D341Med (cell line): ENCODE measurements around the gene RTRAF.

Experiments used
- DNase-seq: peaks from one replicate; pipeline ENCODE4 v3.0.0; 2012; ENCODE audit warnings: low spot score

RTRAF gene

DNA sequence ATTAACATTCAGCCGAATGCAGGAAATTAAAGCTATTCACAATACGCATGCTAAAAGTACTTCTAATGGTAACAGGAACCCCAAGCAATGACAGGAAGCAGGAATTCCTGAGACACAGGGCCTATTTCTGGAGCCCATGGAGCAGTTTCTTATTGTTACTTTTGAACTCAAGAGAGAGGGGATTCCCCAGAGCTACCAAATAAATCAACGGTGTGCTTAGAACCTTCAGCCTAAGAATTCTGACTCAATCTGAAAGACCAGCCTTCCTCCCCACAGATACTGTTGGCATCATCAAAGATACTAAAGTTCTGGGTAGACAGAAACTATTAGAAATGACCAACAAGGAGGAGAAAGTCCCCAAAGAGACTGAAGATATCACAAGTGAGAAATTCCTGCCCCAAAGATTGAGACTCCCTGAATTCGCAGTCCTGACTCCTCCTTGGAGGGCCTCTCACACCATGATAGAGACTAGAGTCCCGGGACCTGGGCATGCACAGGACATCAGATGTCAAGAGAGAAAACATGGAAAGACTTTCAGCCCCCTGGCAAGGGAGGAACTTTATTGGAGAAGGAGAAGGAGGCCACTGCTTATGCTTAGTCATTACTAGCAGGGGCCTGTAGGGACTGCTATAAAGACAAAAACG is 32.7 kb downstream of the RTRAF start:
- DNase-seq = no peak

DNA sequence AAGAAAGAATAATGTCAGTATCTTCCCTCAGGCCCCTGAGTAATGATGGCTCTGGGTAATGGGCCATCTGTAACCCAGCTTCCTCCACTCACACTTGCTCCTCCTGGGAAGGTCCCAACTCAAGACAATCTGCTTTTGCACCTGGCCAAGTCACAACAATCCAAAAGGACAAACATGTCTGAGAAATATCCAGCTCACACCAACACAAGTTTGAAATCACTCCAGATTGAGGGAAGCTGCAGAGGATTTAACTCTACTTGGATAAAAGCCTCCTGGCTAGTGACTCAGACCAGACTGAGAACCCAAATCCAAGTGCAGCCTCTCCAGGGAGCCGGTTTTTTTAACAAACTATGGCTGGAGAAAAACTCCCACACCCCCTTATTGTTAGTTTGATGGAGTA is 34.2 kb downstream of the RTRAF start:
- DNase-seq = no peak

DNA sequence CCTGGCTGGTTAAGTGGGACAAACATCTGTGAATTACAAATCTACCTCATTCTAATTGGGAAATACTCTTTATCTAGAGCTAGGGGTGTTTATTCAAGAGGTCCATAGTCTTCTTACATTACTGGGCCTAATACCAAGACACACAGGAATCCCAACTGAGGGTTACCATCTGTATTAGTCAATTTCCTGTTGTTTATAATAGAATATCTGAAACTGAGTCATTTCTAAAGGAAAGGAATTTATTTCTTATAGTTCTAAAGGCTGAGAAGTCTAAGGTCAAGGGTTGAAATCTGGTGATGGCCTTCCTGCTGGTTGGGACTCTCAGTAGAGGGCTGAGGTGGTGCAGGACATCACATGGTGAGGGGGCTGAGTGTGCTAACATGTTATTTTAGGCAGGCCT is 36.0 kb downstream of the RTRAF start:
- DNase-seq = no peak

DNA sequence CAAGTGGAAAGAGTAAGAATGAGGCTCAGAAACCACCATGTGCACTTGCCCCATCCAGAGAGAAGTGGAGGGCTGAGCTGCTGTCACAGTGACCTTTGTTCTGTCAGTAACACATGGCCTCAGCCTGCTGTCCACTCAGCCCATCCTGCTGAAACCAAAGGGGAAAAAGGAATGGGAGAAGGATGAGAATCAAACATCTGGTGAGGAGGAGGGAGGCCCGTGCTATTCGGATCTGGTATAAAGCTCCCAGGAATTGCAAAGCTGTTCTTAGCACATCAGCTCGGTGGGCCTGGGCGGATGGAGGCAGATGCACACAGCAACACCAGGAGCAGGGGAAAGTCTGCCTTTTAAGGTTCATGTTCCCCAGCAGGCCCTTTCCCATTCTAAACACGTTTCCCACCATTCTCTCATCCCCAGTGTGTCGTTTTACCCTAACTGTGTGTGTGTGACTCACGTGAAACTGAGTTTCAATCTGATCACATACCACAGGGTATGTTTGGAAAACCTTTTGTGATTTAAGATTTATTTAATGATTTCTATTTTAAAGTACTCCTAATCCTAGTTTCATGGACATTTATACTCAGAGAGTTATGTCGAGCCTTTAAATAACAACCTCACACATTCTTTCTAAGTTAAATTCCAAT is 36.8 kb downstream of the RTRAF start:
- no peak for DNase-seq

DNA sequence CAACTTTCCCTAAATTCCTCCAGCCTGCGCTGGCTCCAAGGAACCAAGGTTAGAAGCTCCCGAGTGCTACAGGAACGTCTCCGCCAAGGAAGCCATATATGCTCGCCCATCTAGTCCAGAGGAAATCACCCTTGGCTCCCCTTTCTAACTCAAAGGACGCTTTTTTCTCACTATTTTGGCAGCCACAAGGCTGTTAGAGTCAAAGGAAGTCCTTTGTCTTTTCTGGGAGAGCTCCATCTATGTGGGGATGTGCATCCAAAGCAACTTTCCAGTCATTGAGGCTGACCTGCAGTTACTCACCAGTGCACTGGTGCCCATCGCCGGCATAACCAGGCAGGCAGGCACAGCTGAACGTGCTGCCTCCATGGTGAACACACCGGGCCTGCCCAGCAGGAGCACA is 37.6 kb downstream of the RTRAF start:
- no peak for DNase-seq

DNA sequence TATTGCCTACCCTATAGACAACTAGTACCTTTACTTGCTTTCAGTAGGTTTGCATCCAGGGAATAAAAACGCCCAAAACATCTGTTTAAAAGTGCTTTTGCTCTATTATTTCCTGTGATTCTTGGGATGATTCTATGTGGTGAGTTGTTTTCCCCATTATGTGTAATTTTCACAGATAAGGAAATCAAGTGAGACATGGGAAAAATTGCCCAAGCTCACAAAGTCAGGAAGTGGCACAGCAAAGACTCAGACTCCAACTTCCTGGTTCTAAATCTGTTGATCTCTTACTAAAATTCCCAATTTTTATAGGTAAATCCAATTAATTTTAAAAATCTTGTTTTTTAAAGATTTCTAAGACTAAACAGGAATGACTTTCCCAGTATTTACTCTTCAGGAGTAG is 40.5 kb downstream of the RTRAF start:
- DNase-seq = no peak

DNA sequence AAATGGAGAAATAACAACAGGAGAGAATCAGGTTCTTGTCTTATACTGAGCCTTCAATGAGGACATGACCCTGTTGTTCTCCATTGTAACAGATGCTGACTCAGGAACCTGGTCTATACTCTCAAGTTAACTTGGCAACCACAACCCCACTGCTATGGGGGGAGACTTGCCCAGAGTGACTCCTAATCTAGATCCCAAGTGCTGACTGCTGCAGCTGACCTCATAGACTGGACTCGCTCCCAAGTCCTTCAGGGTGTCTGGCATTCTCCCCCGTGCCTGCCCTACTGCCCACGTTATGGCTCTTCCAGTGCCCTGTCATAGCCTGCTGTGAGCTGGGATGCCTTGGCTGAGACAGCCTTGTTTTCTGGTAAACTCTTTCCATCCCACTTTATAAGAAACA is 42.4 kb downstream of the RTRAF start:
- DNase-seq = no peak

DNA sequence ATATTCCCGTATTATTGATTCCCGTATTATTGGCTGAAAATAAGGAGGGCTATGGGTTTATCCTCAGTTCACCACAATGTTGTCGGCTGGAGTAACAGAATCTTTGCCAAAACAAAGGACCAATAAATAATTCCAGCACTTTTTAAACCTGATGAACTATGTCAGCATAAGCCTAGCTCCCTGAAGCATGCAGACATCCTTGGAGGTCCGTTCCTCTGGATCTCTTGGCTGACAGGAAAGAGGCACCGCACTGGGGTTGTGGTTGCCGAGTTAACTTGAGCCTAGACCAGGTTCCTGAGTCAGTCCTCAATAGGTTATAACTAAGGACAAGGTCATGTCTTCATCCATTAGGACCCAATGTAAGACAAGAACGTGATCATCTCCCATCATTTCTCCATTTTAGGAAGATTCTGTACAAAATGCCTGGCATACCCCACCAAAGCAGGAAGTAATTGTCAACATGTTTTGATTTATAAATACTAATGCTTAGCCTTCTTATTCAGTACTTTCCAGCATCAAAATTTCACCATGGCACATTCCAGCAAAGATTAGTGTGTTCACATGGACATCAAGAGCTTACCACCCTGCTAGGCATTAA is 43.0 kb downstream of the RTRAF start:
- no peak for DNase-seq

DNA sequence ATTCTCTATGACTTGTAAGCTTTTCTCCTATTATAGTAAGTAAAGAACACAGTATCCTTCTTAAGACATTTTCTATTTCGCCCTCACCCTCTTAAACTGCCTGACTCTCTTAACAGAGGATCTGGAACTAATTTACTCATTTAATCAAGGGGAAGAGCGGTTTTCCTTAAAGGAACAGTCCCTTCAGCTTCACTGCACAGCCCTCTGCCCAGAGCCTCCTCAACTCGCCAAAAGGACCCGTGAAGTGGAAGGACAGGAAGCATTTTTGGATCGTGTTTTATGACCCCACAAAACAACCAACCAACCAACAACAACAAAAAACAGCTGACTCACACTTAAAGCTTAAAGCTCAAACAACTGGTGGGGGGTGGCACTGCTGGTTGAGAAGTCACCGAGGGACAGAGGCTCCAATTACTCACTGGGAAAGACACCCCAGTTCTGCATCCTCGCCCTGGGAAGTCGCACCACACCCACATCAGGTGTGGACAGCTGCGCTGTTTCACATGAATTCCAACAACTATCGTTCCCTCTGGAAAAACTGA is 43.8 kb downstream of the RTRAF start:
- no peak for DNase-seq

DNA sequence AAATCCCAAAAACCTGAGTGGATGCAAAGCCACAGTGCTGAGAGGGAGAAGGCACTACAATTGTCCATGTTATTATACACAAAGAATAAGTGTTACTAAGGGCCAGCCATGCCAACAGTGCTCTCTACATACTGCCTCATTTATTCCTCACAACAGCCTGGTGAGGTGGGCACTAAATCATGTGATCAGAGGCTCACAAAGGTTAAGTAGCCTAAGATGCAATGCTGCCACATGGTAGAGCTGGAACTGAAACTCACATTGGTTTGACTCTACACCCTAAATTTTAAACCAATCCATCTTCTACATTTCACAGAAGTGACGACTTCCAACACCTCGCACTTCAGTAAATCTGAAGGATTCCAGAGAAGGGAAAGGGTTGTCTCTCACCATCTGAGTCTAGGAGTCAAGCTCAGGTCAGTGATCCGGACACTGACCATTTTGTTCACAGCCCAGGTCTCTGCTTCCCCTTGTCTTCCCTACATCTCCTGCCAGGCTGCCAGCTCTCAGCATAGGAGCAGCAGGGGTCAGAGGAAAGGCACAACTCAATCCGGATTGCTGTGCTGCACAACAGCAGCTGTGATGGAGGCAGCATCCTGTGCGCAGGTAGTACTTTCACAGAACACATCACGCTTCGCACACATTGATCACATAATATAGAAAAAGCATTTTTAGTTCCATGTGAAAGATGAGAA is 49.9 kb downstream of the RTRAF start:
- no peak for DNase-seq

DNA sequence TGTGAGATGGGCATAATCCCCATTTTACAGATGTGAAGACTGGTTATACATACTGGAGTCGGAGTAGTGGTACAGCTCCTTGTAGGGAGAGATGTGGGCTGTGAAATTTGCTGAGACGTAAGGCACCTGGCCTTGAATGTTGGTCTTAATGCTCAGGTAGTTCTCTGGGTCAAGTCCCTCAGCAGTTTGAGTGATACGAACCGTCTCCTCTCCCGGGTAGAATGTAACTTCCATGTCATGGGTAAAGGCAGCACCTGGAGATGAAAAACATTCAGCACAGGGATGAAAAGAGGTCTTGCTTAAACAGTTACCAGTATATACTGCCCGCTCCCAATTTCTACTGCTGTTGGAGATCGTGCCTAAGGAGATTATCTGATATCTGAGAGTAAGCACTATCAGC is 51.3 kb downstream of the RTRAF start:
- DNase-seq = no peak

DNA sequence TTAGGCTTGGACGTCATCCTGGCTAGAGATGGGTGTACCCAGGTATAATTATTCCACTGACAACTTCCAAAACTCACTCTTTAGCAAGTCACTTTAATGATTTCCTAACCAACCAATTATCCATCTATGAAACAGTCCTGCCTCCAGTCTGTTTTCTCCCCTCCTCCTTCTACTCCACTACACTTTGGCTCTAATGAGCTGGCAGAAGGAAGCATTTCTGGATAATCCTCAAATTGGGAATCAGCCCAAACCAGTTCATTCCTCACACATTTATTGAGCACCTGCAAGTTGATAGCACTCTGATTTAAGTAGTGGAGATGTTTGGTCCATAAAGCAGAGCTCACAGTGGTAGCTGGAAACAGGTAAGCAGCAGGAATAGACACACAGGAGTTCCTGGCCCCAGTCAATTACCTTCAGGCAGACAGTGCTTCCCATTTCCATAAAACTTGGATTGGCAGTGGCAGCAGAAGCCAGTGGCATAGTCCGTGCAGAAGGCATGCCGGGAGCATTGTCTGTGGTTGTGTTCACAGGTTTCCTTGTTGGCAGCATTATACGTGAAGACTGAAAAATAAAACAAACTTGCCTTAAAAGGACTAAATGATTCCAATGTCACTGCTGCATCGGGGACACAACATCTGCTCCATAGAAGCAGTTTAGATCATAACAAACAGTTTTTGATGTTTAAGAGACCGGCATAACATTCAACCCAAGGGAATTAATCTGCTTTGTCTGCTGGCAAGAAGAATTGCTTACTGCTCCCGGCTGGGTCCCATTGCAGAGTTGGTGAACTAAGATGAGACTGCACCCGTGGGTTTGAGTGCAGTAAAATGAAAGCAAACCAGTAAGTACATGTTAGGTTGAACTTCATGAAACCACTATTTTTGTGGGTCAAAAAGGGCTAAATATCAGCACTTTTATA is 53.3 kb downstream of the RTRAF start:
- DNase-seq = no peak

DNA sequence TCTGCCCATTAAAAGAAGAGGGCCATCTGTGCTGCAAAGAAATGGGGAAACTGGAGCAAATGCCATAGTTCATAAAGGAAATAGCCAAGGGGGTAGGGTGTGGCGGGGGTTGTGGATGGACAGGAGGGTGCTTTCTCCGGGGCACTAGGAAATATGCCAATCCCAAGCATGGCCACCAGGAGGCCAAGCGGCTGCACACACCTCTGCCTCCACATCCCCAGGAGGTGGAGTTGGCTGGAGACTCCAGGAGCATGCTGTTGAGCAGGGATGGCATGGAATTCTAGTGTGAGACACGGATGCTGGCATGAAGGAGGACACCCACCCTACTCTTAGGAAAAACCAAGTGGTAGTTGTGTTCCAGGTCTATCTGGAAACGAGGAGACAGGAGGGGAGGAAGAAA is 54.3 kb downstream of the RTRAF start:
- peak; percentile 75 for DNase-seq

DNA sequence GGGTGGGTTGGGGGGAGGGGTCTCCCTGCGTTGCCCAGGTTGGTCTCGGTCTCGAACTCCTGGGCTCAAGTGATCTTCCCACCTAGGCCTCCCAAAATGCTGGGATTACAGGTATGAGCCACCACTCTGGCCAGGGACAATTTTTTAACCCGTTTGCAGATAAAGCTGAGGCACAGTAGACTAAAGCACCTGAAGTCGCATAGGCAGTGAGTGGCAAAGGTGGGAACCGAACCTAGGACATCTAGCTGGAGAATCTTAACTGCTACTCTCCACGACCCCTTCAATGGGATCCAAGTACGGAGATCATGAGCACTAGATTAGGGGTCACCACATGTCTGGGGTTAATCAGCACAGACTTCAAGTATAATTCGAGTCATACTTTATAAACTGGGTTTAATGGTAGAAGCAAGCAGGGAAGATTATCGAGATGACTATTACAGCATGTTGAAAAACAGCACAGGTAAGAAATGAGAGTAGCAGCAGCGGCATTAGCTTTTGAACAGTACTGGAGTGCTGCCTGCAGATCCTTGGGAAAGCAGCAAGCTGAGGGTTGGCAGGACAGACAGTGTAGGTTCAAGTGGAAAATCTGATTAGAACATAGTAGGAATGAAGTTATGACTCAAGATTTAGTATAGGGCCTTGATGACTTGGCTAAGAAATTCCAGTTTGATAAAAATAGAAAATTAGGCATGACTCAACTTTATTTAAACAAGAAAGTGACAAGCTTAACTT is 55.6 kb downstream of the RTRAF start:
- no peak for DNase-seq

DNA sequence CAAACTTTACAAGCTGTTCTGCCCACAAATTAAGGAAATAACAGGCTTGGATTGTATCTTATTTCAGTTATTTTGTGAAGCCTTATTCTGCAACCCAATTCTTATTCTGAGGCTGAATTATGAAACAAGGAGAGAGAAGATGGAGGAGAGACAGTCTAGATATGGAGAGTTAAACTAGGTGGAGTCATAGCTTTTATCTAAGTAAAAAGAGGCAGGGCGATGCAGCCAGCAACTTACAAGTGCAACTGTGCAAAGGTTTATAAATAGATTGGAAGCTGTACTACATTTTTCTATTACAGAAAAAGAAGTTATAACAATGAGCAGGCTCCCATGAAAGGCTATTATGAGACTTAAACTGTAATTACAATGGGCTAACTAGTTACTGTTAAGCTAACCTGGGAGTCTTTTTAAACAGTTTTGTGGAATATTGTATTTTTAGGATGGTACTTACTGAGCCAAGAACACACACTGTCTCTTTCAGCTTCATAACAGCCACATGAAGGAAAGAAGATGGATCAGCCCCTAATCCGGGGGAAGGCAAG is 57.1 kb downstream of the RTRAF start:
- DNase-seq = no peak

DNA sequence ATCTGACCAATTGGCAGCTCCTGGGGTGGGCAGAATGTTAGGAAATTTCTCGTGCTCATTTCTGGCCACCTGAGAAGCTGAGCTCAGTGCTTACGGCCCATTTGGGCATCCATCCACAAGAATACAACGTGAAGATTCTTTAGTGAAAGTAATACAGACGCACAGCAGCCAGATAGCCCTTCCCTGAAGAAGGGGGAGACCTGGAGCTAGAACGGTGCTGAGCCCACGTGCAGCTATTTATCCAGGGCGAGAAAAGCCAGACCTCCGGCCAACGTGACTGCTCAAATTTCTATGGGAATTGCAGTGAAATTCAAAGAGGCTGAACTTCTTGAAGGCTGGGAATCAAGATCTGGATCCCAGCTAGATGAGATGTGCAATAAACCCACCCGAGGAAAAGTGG is 58.8 kb downstream of the RTRAF start:
- DNase-seq = no peak

DNA sequence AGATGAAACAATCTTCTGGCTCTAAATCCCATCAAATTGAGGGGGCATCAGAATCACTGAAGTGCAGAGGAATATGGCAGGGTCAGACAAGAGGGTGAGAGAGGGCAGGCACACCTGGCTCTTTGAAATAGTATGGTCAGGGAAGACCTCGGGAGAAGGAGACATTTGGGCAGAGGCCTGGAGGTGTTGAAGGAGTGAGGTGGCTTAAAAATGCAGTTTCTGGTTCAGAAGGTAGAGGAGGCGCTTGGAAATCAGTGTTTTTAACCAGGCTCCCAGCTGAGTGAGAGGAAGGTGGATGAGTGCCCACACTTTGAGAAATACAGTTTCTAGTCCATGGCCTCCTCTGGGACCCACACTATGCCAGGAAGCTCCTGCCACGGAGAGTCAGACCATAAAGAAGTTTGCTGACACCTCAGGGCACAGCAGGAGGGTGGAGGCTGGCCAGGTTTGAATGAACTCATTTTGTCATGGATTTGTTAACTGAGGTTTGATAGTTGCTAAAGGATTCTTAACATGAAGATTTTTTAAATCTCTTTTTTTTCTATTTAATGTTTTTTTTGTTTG is 59.4 kb downstream of the RTRAF start:
- DNase-seq = no peak

DNA sequence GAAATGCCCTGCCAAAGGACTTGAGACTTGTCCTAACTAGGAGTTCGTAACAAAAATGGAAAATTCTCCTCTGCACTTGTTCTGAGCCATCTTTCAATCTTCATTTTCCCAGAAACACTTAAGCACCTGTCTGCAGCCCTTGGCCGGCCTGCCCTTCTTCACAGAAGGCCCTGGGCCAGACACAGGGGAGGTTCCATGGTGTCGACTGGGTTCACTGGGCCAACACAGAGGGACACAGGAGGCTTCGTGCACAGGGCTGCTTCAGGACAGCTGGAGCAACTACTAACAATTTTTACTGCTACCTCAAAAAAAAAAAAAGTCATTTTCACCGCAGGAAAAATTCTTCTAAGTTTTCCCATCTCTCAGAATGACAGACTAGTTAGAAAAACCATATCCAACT is 59.9 kb downstream of the RTRAF start:
- no peak for DNase-seq

DNA sequence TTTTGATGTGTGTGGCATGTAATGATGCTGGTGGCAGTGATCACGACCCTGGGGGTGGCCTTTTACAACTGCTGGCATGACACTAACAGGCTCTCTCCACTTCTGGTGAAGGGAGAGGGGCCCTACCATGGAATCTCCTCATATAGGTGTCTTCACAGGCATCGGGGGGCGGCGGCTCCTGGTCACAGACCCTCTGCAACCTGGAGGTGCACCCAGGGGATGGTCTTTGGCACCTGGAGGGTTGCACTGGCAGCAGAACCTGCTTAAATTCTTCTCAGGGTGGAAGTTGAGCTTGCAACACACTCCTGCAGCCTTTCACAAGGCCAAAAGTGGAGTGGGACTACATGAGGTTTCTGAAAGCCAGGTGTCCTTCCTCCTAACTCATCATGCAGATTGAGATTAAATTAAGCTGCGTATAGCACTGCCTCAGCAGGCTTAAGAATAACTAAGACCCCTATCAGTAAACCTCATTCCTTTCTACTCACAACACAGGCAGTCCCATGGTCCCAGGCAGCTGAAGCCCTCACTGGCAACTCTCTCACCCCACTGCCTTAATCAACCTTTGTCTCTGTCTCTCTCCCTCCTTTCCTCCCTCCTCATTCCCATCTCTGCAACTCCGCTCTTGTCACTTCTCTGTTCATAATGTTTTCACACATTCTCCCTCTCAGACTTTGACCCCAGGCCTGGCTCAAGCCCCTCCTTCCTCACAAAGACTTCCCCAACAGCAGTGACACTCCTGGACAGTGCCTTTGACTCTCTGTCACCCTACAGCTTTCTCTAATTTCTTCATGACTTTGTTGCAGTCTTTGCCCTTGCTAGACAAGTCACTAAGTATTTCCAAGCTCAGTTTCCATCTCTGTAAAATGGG is 60.6 kb downstream of the RTRAF start:
- no peak for DNase-seq

DNA sequence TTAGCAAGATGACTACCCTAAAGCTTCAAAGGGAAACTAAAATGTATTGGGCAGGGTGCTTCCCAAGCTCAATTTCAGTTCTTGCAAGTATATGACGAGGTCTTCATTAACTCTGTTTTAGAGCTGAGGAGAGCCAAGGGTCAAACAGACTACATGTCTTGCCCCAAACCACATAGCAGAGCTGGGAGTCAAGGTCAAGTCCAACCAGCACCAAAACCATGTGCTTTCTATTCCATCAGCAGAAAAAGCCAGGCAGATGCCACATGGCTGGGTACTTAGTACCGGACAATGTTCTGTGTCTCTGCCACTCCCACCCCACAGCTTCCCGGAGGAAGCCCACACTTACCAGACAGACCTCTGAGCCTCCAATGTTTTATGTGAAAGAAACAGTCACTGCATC is 61.9 kb downstream of the RTRAF start:
- no peak for DNase-seq
